ENCODE measurements around the gene IER3IP1. TPM values are rescaled to one million over a fixed set of nuclear protein-coding genes. Genes with fewer than 3 reads are reported as not detected.

The IER3IP1 gene
- total RNA-seq, 1 experiment from 2014 or later = 7.6 TPM

DNA sequence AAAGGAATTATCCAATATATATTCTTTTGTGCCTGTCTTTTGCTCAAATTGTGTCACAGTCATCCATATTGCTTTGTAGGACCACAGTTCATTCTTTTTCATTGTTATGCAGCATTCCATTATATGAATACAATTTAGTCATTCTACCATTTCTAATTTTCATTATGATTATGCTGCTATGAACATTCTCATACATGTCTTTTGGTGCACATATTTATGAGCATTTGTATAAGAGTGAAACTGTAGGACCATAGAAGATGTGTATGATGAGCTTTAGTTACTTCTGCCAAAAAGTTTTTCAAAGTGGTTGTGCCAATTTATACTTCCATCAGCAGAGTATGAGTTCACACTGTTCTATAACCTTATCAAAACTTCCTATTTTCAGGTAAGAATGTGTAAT lies 7.7 kb downstream of the IER3IP1 start:
- H3K23ac ChIP-seq (ENCODE audit: insufficient read length, low read depth, low read length) = no peak overlapping the region
- H2BK5ac ChIP-seq (ENCODE audit: insufficient read length, low read length) = no peak overlapping the region
- H3K27me3 ChIP-seq (ENCODE audit: insufficient read depth, low read length) = no peaks in the 10 kb centered on the region
- no peak overlapping the region for H2BK120ac ChIP-seq (ENCODE audit: low read depth, low read length, poor library complexity, severe bottlenecking)
- no peak overlapping the region for H4K5ac ChIP-seq (ENCODE audit: insufficient read length, low read depth, low read length)
- no peak overlapping the region for H3T11ph ChIP-seq (ENCODE audit: low read length)
- H3K79me2 ChIP-seq (ENCODE audit: insufficient read depth, low read length) = peaks cover 1% of the 10 kb centered on the region; the same call in 1 of the 2 replicates
- H2BK20ac ChIP-seq (ENCODE audit: low read depth, low read length, poor library complexity, severe bottlenecking) = no peak overlapping the region
- H3K56ac ChIP-seq (ENCODE audit: insufficient read length, low read depth, low read length) = no peak overlapping the region
- Mint-ChIP-seq H3K9me3 (no peaks in the 10 kb centered on the region), H3K4me1 (peaks cover 0 to 3% of the 10 kb centered on the region in 2 experiments; a peak in 1 of 4 replicates), H3K27ac (no peak overlapping the region), H3K36me3 (ENCODE audit: insufficient read depth in 1 of 3, low read depth in 3 of 3) (no peaks in the 10 kb centered on the region), H3K27me3 (ENCODE audit: low read depth) (no peaks in the 10 kb centered on the region), H3K4me3 (no peak overlapping the region)
- no peak overlapping the region for H2AK5ac ChIP-seq (ENCODE audit: insufficient read length, low read length)
- no peak overlapping the region for H3K9ac ChIP-seq (ENCODE audit: extremely low read depth, insufficient read length, low read length)
- H4K20me1 ChIP-seq (ENCODE audit: control insufficient read depth, insufficient read depth, insufficient read length) = no peaks in the 10 kb centered on the region
- no peak overlapping the region for H3K14ac ChIP-seq (ENCODE audit: insufficient read depth, low read length)
- no peak overlapping the region for H2BK12ac ChIP-seq (ENCODE audit: insufficient read length, low read depth, low read length)
- H2BK15ac ChIP-seq (ENCODE audit: low read depth, low read length) = no peak overlapping the region
- no peaks in the 10 kb centered on the region for H3K23me2 ChIP-seq (ENCODE audit: insufficient read length, low read depth, low read length, poor library complexity, severe bottlenecking)
- no peak overlapping the region for H3K18ac ChIP-seq (ENCODE audit: insufficient read length, low read depth, low read length)
- H4K8ac ChIP-seq (replicated peaks; ENCODE audit: insufficient read length, low read depth, low read length) = no peak overlapping the region
- no peak overlapping the region for H2AFZ ChIP-seq (ENCODE audit: low read length)
- no peaks in the 10 kb centered on the region for H3K9me3 ChIP-seq (ENCODE audit: control insufficient read depth, low read depth, low read length)
- no peak for DNase-seq
- no peak overlapping the region for H3K27ac ChIP-seq (ENCODE audit: insufficient read length, low read depth, low read length)
- H3K79me1 ChIP-seq (ENCODE audit: insufficient read depth, low read depth, low read length, poor library complexity, severe bottlenecking) = peaks cover 3% of the 10 kb centered on the region
- no peak overlapping the region for H3K4me2 ChIP-seq (ENCODE audit: insufficient read depth, insufficient read length, low read length)
- H4K91ac ChIP-seq (ENCODE audit: insufficient read length, low read depth, low read length) = no peak overlapping the region
- H3K4me1 ChIP-seq (ENCODE audit: insufficient read depth, low read length) = no peaks in the 10 kb centered on the region
- no peak overlapping the region for H3K4ac ChIP-seq (ENCODE audit: low read depth, low read length)
- TF ChIP-seq, protein P1, sequence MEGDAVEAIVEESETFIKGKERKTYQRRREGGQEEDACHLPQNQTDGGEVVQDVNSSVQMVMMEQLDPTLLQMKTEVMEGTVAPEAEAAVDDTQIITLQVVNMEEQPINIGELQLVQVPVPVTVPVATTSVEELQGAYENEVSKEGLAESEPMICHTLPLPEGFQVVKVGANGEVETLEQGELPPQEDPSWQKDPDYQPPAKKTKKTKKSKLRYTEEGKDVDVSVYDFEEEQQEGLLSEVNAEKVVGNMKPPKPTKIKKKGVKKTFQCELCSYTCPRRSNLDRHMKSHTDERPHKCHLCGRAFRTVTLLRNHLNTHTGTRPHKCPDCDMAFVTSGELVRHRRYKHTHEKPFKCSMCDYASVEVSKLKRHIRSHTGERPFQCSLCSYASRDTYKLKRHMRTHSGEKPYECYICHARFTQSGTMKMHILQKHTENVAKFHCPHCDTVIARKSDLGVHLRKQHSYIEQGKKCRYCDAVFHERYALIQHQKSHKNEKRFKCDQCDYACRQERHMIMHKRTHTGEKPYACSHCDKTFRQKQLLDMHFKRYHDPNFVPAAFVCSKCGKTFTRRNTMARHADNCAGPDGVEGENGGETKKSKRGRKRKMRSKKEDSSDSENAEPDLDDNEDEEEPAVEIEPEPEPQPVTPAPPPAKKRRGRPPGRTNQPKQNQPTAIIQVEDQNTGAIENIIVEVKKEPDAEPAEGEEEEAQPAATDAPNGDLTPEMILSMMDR (conservative IDR thresholded peaks at IDR 0.05) = no peak
